Right renal pelvis (tissue), 4 donors: Measurements from ENCODE around the gene HNRNPLL. TPM values are rescaled to one million over a fixed set of nuclear protein-coding genes. Genes with fewer than 3 reads are reported as not detected.
"Not testable (repeated sequence)": the region's sequence is repeated elsewhere in the genome, so short reads cannot be mapped to it uniquely, and the experiment has no call there.

ENCODE experiments used
- DNase-seq, 4 donors: peaks; one replicate each; pipeline ENCODE4 v3.0.0-alpha.2; 2013; ENCODE audit warnings: low read depth in 4 of 4, low spot score in 3 of 4, missing footprints in 1 of 4
- polyA plus RNA-seq, 4 donors: library from polyadenylated mRNA; unstranded; fragments of 120-200 nt; gene quantifications; one replicate each; pipeline ENCODE4 v1.2.1, GENCODE V29; 2013; ENCODE audit not compliant: insufficient read length in 4 of 4

Gene HNRNPLL
- polyA plus RNA-seq, 4 donors: 75.0 to 85.1 (median 80.5) TPM

GRCh38 chr2:38557217-38557616 is 45.5 kb downstream of the HNRNPLL start:
- no peak for DNase-seq

GRCh38 chr2:38556006-38556801 is 46.5 kb downstream of the HNRNPLL start:
- DNase-seq: no peak

GRCh38 chr2:38554973-38555595 is 47.6 kb downstream of the HNRNPLL start:
- no peak for DNase-seq

- DNase-seq: no peak
Observed at GRCh38 chr2:38553554-38553953, 49.2 kb downstream of the HNRNPLL start.

GRCh38 chr2:38552259-38552658 is 50.5 kb downstream of the HNRNPLL start:
- no peak for DNase-seq

GRCh38 chr2:38551746-38552145 is 51.0 kb downstream of the HNRNPLL start:
- no peak for DNase-seq

GRCh38 chr2:38551171-38551570 is 51.6 kb downstream of the HNRNPLL start:
- no peak for DNase-seq

- no peak for DNase-seq
Observed at GRCh38 chr2:38549851-38550250, 52.9 kb downstream of the HNRNPLL start.

GRCh38 chr2:38549071-38549704 is 53.5 kb downstream of the HNRNPLL start:
- no peak for DNase-seq

GRCh38 chr2:38547791-38548190 is 54.9 kb downstream of the HNRNPLL start:
- no peak for DNase-seq

GRCh38 chr2:38546585-38546984 is 56.1 kb downstream of the HNRNPLL start:
- DNase-seq: no peak

GRCh38 chr2:38546064-38546463 is 56.7 kb downstream of the HNRNPLL start:
- no peak for DNase-seq

- not testable (repeated sequence) for DNase-seq
Observed at GRCh38 chr2:38542248-38542631, 60.5 kb downstream of the HNRNPLL start.

GRCh38 chr2:38540580-38541286 is 62.0 kb downstream of the HNRNPLL start:
- DNase-seq: no peak

- DNase-seq: no peak
Observed at GRCh38 chr2:38539086-38539485, 63.6 kb downstream of the HNRNPLL start.

- no peak for DNase-seq
Observed at GRCh38 chr2:38537937-38538525, 64.7 kb downstream of the HNRNPLL start.

GRCh38 chr2:38537296-38537695 is 65.4 kb downstream of the HNRNPLL start:
- not testable (repeated sequence) for DNase-seq

- DNase-seq: peak; percentile 50 to 75 (median 62)
Observed at GRCh38 chr2:38535744-38536506, 66.8 kb downstream of the HNRNPLL start.

- no peak for DNase-seq
Observed at GRCh38 chr2:38535404-38535743, 67.4 kb downstream of the HNRNPLL start.

- DNase-seq: no peak
Observed at GRCh38 chr2:38534746-38535403, 67.9 kb downstream of the HNRNPLL start.
